ENCODE data around the gene HNRNPC.
A peak's percentile ranks its signal among the peaks of the same experiment; 100 is the strongest.

Gene HNRNPC

DNA sequence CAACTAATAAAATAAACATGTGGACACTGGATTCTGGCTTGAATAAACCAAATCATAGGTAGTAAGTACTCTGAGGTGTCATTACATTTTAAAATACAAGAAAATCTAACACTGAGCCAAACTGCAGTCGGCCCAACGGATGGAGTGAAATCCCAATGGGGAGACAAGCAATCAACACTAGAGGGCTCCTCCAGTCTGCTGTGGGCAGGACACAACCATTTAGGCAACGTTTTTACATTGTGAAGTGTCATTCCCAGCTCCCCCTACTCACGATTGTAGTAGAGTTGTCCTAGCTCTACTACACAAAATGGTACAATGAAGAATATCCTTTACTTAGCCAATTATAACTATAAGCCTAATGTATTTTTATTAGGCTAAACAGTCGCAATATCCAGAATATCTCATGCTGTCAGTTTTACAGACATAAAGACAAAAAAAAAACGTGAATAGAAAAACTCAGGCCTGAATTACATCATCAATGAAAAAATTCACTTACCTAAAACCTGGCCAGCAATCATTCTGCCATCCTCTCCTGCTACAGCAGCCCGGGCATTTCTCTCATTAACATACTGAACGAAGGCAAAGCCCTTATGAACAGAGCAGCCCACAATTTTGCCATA lies 35.7 kb downstream of the HNRNPC start:
- Histone ChIP-seq H3K9me3 (ENCODE audit: insufficient read depth, low read depth, low read length) (no peaks in the 10 kb centered on the region), H3K9ac (ENCODE audit: low read depth, low read length, poor library complexity, severe bottlenecking) (no peak overlapping the region), H3K79me2 (ENCODE audit: insufficient read depth, low read length) (peaks cover 100% of the 10 kb centered on the region), H3K36me3 (ENCODE audit: insufficient read depth, low read length) (peaks cover 100% of the 10 kb centered on the region), H3K9me2 (replicated peaks; ENCODE audit: low read depth, low read length) (no peaks in the 10 kb centered on the region), H3F3A (ENCODE audit: low read depth) (peaks cover 23% of the 10 kb centered on the region), H2AFZ (ENCODE audit: low read length) (no peak overlapping the region), H4K20me1 (ENCODE audit: insufficient read depth, low read length, poor library complexity, severe bottlenecking) (peaks cover 100% of the 10 kb centered on the region), H3K27me3 (ENCODE audit: insufficient read depth, low read length, poor library complexity, severe bottlenecking) (no peaks in the 10 kb centered on the region), H3K4me3 (ENCODE audit: low read length, poor library complexity, severe bottlenecking) (no peak overlapping the region), H3K4me1 (ENCODE audit: insufficient read depth, low read length, poor library complexity, severe bottlenecking) (peaks cover 21% of the 10 kb centered on the region), H3K4me2 (ENCODE audit: low read depth, low read length, poor library complexity, severe bottlenecking) (no peak overlapping the region)
- TF ChIP-seq EZH2phosphoT487 (IDR thresholded peaks at IDR 0.05; ENCODE audit: borderline replicate concordance), result no peak
- TF ChIP-seq, protein P1, sequence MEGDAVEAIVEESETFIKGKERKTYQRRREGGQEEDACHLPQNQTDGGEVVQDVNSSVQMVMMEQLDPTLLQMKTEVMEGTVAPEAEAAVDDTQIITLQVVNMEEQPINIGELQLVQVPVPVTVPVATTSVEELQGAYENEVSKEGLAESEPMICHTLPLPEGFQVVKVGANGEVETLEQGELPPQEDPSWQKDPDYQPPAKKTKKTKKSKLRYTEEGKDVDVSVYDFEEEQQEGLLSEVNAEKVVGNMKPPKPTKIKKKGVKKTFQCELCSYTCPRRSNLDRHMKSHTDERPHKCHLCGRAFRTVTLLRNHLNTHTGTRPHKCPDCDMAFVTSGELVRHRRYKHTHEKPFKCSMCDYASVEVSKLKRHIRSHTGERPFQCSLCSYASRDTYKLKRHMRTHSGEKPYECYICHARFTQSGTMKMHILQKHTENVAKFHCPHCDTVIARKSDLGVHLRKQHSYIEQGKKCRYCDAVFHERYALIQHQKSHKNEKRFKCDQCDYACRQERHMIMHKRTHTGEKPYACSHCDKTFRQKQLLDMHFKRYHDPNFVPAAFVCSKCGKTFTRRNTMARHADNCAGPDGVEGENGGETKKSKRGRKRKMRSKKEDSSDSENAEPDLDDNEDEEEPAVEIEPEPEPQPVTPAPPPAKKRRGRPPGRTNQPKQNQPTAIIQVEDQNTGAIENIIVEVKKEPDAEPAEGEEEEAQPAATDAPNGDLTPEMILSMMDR (conservative IDR thresholded peaks at IDR 0.05; ENCODE audit: low read length), result peak; percentile 46

DNA sequence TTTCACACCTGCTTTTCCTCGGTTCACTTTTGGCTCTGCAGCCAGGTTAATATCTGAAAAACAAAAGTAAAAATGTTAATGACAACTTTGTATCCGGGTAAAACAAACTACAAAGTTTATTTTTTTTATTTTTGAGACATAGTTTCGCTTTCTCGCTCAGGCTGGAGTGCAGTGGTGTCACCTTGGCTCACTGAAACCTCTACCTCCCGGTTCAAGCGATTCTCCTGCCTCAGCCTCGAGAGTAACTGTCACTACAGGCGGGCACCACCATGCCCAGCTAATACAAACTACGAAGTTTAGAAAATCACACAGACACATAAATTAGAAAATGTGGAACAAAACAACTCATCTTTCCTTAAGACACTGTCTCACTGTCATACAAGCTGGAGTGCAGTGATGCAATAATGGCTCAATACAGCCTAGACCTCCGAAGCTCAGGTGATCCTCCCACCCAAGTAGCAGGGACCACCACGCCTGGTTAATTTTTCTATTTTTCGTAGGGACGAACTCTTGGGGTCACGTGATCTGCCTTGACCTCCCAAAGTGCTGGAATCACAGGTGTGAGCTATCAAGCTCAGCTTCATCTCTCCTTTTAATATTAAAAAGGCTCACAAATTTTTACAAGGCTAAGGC lies 38.1 kb downstream of the HNRNPC start:
- no peak overlapping the region for H2AFZ ChIP-seq (ENCODE audit: low read length)
- H3K4me3 ChIP-seq (ENCODE audit: low read length, poor library complexity, severe bottlenecking), result no peak overlapping the region
- H3K4me2 ChIP-seq (ENCODE audit: low read depth, low read length, poor library complexity, severe bottlenecking), result no peak overlapping the region
- H3K9me2 ChIP-seq (replicated peaks; ENCODE audit: low read depth, low read length), result no peaks in the 10 kb centered on the region
- no peaks in the 10 kb centered on the region for H3K9me3 ChIP-seq (ENCODE audit: insufficient read depth, low read depth, low read length)
- H4K20me1 ChIP-seq (ENCODE audit: insufficient read depth, low read length, poor library complexity, severe bottlenecking), result peaks cover 100% of the 10 kb centered on the region
- TF ChIP-seq EZH2phosphoT487 (IDR thresholded peaks at IDR 0.05; ENCODE audit: borderline replicate concordance), result no peak
- TF ChIP-seq, protein P1 (conservative IDR thresholded peaks at IDR 0.05; ENCODE audit: low read length), result no peak
- H3K36me3 ChIP-seq (ENCODE audit: insufficient read depth, low read length), result peaks cover 100% of the 10 kb centered on the region
- H3K79me2 ChIP-seq (ENCODE audit: insufficient read depth, low read length), result peaks cover 100% of the 10 kb centered on the region
- peaks cover 23% of the 10 kb centered on the region for H3F3A ChIP-seq (ENCODE audit: low read depth)
- no peak overlapping the region for H3K9ac ChIP-seq (ENCODE audit: low read depth, low read length, poor library complexity, severe bottlenecking)
- H3K4me1 ChIP-seq (ENCODE audit: insufficient read depth, low read length, poor library complexity, severe bottlenecking), result peaks cover 21% of the 10 kb centered on the region
- H3K27me3 ChIP-seq (ENCODE audit: insufficient read depth, low read length, poor library complexity, severe bottlenecking), result no peaks in the 10 kb centered on the region

DNA sequence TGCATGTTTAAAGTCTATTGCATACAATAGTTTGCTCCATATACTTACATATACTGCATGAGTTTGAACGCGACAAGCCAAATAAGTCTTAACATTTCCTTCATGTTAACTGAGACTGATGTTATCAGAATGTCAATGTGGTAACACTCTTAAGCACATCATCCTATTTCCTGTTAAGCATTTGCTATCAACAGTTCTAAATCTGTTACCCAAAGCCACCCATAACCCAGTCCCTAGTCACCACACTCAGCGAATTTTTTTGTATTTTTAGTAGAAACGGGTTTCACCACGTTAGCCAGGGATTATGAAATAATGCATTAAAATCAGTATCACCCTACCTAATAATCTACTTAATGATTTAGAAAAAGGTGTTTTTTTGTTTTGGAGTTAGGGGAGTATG lies 39.4 kb downstream of the HNRNPC start:
- peaks cover 100% of the 10 kb centered on the region for H4K20me1 ChIP-seq (ENCODE audit: insufficient read depth, low read length, poor library complexity, severe bottlenecking)
- peaks cover 100% of the 10 kb centered on the region for H3K79me2 ChIP-seq (ENCODE audit: insufficient read depth, low read length)
- TF ChIP-seq, protein P1 (conservative IDR thresholded peaks at IDR 0.05; ENCODE audit: low read length), result no peak
- TF ChIP-seq EZH2phosphoT487 (IDR thresholded peaks at IDR 0.05; ENCODE audit: borderline replicate concordance), result no peak
- H3K4me1 ChIP-seq (ENCODE audit: insufficient read depth, low read length, poor library complexity, severe bottlenecking), result peaks cover 21% of the 10 kb centered on the region
- H3K9me3 ChIP-seq (ENCODE audit: insufficient read depth, low read depth, low read length), result no peaks in the 10 kb centered on the region
- no peaks in the 10 kb centered on the region for H3K9me2 ChIP-seq (replicated peaks; ENCODE audit: low read depth, low read length)
- H3K4me3 ChIP-seq (ENCODE audit: low read length, poor library complexity, severe bottlenecking), result no peak overlapping the region
- H3K27me3 ChIP-seq (ENCODE audit: insufficient read depth, low read length, poor library complexity, severe bottlenecking), result no peaks in the 10 kb centered on the region
- peaks cover 23% of the 10 kb centered on the region for H3F3A ChIP-seq (ENCODE audit: low read depth)
- no peak overlapping the region for H3K9ac ChIP-seq (ENCODE audit: low read depth, low read length, poor library complexity, severe bottlenecking)
- peak overlapping the region; percentile 4 for H3K4me2 ChIP-seq (ENCODE audit: low read depth, low read length, poor library complexity, severe bottlenecking)
- H3K36me3 ChIP-seq (ENCODE audit: insufficient read depth, low read length), result peaks cover 99% of the 10 kb centered on the region
- H2AFZ ChIP-seq (ENCODE audit: low read length), result no peak overlapping the region

Measured in Loucy (cell line).